HCT116 (cell line): ENCODE data around the gene KRTAP10-9.

Experiments
- EZH2 ChIP-seq: fragments of 200-600 bp; sonication (generic); IDR thresholded peaks from 2 replicates; pipeline ENCODE4 v1.6.1; 2017; ENCODE audit warnings: antibody characterized with exemption, mixed run types
- POLR2A ChIP-seq: IDR thresholded peaks from 2 replicates; pipeline ENCODE4 v1.7.0; 2011; ENCODE audit warnings: borderline replicate concordance; ENCODE audit not compliant: insufficient read depth, insufficient read length; ENCODE audit errors: extremely low read depth
- TF ChIP-seq, protein P1 (sequence below), 3 experiments: fragments of 200-600 bp in 1 of 3; sonication (generic) in 1 of 3; IDR thresholded peaks in 2 of 3; conservative IDR thresholded peaks in 1 of 3; 2 replicates each; pipeline ENCODE4 v1.5.1; 2012 to 2017; ENCODE audit warnings: low read depth in 2 of 3, low read length in 2 of 3, antibody characterized with exemption in 1 of 3, borderline replicate concordance in 1 of 3, control low read depth in 1 of 3, mild to moderate bottlenecking in 1 of 3, mixed read lengths in 1 of 3, mixed run types in 1 of 3, moderate library complexity in 1 of 3; ENCODE audit not compliant: insufficient read depth in 1 of 3
- TF ChIP-seq, protein P2 (sequence below): IDR thresholded peaks from 2 replicates; pipeline ENCODE4 v1.6.1; 2012; ENCODE audit warnings: low read depth

DNA sequence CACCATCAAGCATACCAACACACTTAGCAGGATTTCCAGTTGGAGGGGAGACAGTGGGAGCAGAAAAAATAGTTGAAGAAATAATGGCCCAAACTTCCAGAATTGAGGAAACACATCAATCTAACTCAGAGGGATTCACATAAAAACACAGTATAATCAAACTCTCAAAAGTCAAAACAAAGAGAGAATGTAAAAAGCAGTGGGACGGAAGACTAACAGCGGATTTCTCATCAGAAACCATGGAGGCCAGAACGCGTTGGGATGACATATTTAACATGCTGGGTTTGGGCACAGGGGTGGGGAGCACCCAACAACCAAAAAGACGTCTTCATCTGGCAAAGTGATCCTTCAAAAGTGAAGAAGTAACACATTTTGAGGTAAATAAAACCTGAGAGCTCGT, 7.0 kb upstream of the KRTAP10-9 start:
- TF ChIP-seq POLR2A (no peak), EZH2 (no peak)
- TF ChIP-seq, protein P1, sequence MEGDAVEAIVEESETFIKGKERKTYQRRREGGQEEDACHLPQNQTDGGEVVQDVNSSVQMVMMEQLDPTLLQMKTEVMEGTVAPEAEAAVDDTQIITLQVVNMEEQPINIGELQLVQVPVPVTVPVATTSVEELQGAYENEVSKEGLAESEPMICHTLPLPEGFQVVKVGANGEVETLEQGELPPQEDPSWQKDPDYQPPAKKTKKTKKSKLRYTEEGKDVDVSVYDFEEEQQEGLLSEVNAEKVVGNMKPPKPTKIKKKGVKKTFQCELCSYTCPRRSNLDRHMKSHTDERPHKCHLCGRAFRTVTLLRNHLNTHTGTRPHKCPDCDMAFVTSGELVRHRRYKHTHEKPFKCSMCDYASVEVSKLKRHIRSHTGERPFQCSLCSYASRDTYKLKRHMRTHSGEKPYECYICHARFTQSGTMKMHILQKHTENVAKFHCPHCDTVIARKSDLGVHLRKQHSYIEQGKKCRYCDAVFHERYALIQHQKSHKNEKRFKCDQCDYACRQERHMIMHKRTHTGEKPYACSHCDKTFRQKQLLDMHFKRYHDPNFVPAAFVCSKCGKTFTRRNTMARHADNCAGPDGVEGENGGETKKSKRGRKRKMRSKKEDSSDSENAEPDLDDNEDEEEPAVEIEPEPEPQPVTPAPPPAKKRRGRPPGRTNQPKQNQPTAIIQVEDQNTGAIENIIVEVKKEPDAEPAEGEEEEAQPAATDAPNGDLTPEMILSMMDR (IDR thresholded peaks at IDR 0.05 in 2 of 3, conservative IDR thresholded peaks at IDR 0.05 in 1 of 3; ENCODE audit: borderline replicate concordance in 1 of 3, insufficient read depth in 1 of 3, low read depth in 2 of 3, low read length in 2 of 3) = no peak
- TF ChIP-seq, protein P2, sequence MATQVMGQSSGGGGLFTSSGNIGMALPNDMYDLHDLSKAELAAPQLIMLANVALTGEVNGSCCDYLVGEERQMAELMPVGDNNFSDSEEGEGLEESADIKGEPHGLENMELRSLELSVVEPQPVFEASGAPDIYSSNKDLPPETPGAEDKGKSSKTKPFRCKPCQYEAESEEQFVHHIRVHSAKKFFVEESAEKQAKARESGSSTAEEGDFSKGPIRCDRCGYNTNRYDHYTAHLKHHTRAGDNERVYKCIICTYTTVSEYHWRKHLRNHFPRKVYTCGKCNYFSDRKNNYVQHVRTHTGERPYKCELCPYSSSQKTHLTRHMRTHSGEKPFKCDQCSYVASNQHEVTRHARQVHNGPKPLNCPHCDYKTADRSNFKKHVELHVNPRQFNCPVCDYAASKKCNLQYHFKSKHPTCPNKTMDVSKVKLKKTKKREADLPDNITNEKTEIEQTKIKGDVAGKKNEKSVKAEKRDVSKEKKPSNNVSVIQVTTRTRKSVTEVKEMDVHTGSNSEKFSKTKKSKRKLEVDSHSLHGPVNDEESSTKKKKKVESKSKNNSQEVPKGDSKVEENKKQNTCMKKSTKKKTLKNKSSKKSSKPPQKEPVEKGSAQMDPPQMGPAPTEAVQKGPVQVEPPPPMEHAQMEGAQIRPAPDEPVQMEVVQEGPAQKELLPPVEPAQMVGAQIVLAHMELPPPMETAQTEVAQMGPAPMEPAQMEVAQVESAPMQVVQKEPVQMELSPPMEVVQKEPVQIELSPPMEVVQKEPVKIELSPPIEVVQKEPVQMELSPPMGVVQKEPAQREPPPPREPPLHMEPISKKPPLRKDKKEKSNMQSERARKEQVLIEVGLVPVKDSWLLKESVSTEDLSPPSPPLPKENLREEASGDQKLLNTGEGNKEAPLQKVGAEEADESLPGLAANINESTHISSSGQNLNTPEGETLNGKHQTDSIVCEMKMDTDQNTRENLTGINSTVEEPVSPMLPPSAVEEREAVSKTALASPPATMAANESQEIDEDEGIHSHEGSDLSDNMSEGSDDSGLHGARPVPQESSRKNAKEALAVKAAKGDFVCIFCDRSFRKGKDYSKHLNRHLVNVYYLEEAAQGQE = no peak
